H9 (cell line): ENCODE data around the gene MYO1E. TPM values are rescaled to one million over a fixed set of nuclear protein-coding genes. Genes with fewer than 3 reads are reported as not detected.

Experiments used
- DNase-seq: peaks from one replicate; pipeline ENCODE4 v3.0.0-alpha.2; 2017
- H2AFZ ChIP-seq: one replicate; pipeline ENCODE4 v1.6.1; 2013; ENCODE audit warnings: mild to moderate bottlenecking, low read length, control low read depth, moderate library complexity
- H2AK5ac ChIP-seq: 2 replicates; pipeline ENCODE4 v1.6.1; 2013; ENCODE audit warnings: low read length, control low read depth, mixed read lengths; ENCODE audit not compliant: insufficient read length
- H2BK120ac ChIP-seq: one replicate; pipeline ENCODE4 v1.6.1; 2013; ENCODE audit warnings: low read depth, mild to moderate bottlenecking, low read length, control low read depth, inconsistent platforms; ENCODE audit not compliant: poor library complexity, severe bottlenecking
- H2BK12ac ChIP-seq: 2 replicates; pipeline ENCODE4 v1.6.1; 2013; ENCODE audit warnings: low read length, control low read depth, mixed read lengths, low read depth; ENCODE audit not compliant: insufficient read length
- H2BK15ac ChIP-seq: 2 replicates; pipeline ENCODE4 v1.6.1; 2013; ENCODE audit warnings: low read depth, low read length, control low read depth
- H2BK20ac ChIP-seq: one replicate; pipeline ENCODE4 v1.6.1; 2013; ENCODE audit warnings: low read depth, mild to moderate bottlenecking, low read length, control low read depth, inconsistent platforms; ENCODE audit not compliant: poor library complexity, severe bottlenecking
- H2BK5ac ChIP-seq: 2 replicates; pipeline ENCODE4 v1.6.1; 2013; ENCODE audit warnings: low read length, control low read depth, mixed read lengths; ENCODE audit not compliant: insufficient read length
- H3K14ac ChIP-seq: 2 replicates; pipeline ENCODE4 v1.6.1; 2013; ENCODE audit warnings: low read length, control low read depth; ENCODE audit not compliant: insufficient read depth
- H3K18ac ChIP-seq: 2 replicates; pipeline ENCODE4 v1.6.1; 2013; ENCODE audit warnings: low read depth, mild to moderate bottlenecking, mixed read lengths, low read length, control low read depth; ENCODE audit not compliant: insufficient read length
- H3K23ac ChIP-seq: 2 replicates; pipeline ENCODE4 v1.6.1; 2013; ENCODE audit warnings: low read length, control low read depth, mixed read lengths, low read depth; ENCODE audit not compliant: insufficient read length
- H3K23me2 ChIP-seq: 2 replicates; pipeline ENCODE4 v1.6.1; 2013; ENCODE audit warnings: low read depth, mild to moderate bottlenecking, mixed read lengths, low read length, control low read depth; ENCODE audit not compliant: insufficient read length, poor library complexity, severe bottlenecking
- H3K27ac ChIP-seq: 2 replicates; pipeline ENCODE4 v1.5.1; 2013; ENCODE audit warnings: low read length, control low read depth, mixed read lengths, low read depth; ENCODE audit not compliant: insufficient read length
- H3K27me3 ChIP-seq: 2 replicates; pipeline ENCODE4 v1.6.1; 2013; ENCODE audit warnings: low read length, control low read depth, inconsistent platforms; ENCODE audit not compliant: insufficient read depth
- H3K4ac ChIP-seq: 2 replicates; pipeline ENCODE4 v1.6.1; 2013; ENCODE audit warnings: low read depth, mild to moderate bottlenecking, control low read depth, inconsistent platforms, low read length, moderate library complexity
- H3K4me1 ChIP-seq: 2 replicates; pipeline ENCODE4 v1.6.1; 2013; ENCODE audit warnings: low read length, control low read depth, inconsistent platforms; ENCODE audit not compliant: insufficient read depth
- H3K4me2 ChIP-seq: 2 replicates; pipeline ENCODE4 v1.6.1; 2013; ENCODE audit warnings: low read length, control low read depth, mixed read lengths; ENCODE audit not compliant: insufficient read length, insufficient read depth
- H3K56ac ChIP-seq: 2 replicates; pipeline ENCODE4 v1.6.1; 2013; ENCODE audit warnings: low read depth, mild to moderate bottlenecking, mixed read lengths, low read length, control low read depth; ENCODE audit not compliant: insufficient read length
- H3K79me1 ChIP-seq: 2 replicates; pipeline ENCODE4 v1.6.1; 2013; ENCODE audit warnings: low read depth, mild to moderate bottlenecking, moderate library complexity, low read length, control low read depth, inconsistent platforms; ENCODE audit not compliant: insufficient read depth, poor library complexity, severe bottlenecking
- H3K79me2 ChIP-seq: 2 replicates; pipeline ENCODE4 v1.6.1; 2013; ENCODE audit warnings: low read length, control low read depth, inconsistent platforms; ENCODE audit not compliant: insufficient read depth
- H3K9ac ChIP-seq: 2 replicates; pipeline ENCODE4 v1.6.1; 2013; ENCODE audit warnings: low read length, control low read depth, mixed read lengths; ENCODE audit not compliant: insufficient read length; ENCODE audit errors: extremely low read depth
- H3K9me3 ChIP-seq: one replicate; pipeline ENCODE4 v1.6.1; 2013; ENCODE audit warnings: low read depth, low read length, inconsistent platforms; ENCODE audit not compliant: control insufficient read depth
- H3T11ph ChIP-seq: one replicate; pipeline ENCODE4 v1.6.1; 2013; ENCODE audit warnings: mild to moderate bottlenecking, low read length, control low read depth, inconsistent platforms
- H4K20me1 ChIP-seq: one replicate; pipeline ENCODE4 v1.6.1; 2013; ENCODE audit not compliant: control insufficient read depth, insufficient read length, insufficient read depth
- H4K5ac ChIP-seq: 2 replicates; pipeline ENCODE4 v1.6.1; 2013; ENCODE audit warnings: low read depth, mild to moderate bottlenecking, mixed read lengths, low read length, control low read depth; ENCODE audit not compliant: insufficient read length
- H4K8ac ChIP-seq: replicated peaks from 2 replicates; pipeline ENCODE4 v1.6.1; 2013; ENCODE audit warnings: low read length, control low read depth, mixed read lengths, low read depth; ENCODE audit not compliant: insufficient read length
- H4K91ac ChIP-seq: 2 replicates; pipeline ENCODE4 v1.6.1; 2013; ENCODE audit warnings: low read depth, mild to moderate bottlenecking, moderate library complexity, mixed read lengths, low read length, control low read depth; ENCODE audit not compliant: insufficient read length
- H3K27ac Mint-ChIP-seq, 3 experiments: 2 replicates in 2 of 3; 3 replicates in 1 of 3; pipeline ENCODE4 v1.8.0; 2020 to 2021; ENCODE audit warnings: mixed read lengths in 3 of 3, mild to moderate bottlenecking in 1 of 3, moderate library complexity in 1 of 3
- H3K27me3 Mint-ChIP-seq: 2 replicates; pipeline ENCODE4 v1.8.0; 2021; ENCODE audit warnings: low read depth, mild to moderate bottlenecking, moderate library complexity, mixed read lengths
- H3K36me3 Mint-ChIP-seq, 3 experiments: 2 replicates in 2 of 3; 3 replicates in 1 of 3; pipeline ENCODE4 v1.8.0; 2020 to 2021; ENCODE audit warnings: low read depth in 3 of 3, mixed read lengths in 3 of 3; ENCODE audit not compliant: insufficient read depth in 1 of 3
- H3K4me1 Mint-ChIP-seq, 2 experiments: 2 replicates each; pipeline ENCODE4 v1.8.0; 2020; ENCODE audit warnings: mixed read lengths in 2 of 2
- H3K4me3 Mint-ChIP-seq, 2 experiments: 2 replicates in 1 of 2; 3 replicates in 1 of 2; pipeline ENCODE4 v1.8.0; 2020 to 2021; ENCODE audit warnings: mild to moderate bottlenecking in 2 of 2, mixed read lengths in 2 of 2, moderate library complexity in 1 of 2
- H3K9me3 Mint-ChIP-seq, 2 experiments: 2 replicates in 1 of 2; 3 replicates in 1 of 2; pipeline ENCODE4 v1.8.0; 2020; ENCODE audit warnings: mild to moderate bottlenecking in 2 of 2, mixed read lengths in 2 of 2, moderate library complexity in 1 of 2
- WGBS: extraction: QIAGEN DNeasy Blood & Tissue Kit; methylation state at CpG from one replicate; pipeline ENCODE4 v1.1.7; 2013; ENCODE audit warnings: missing lambda C conversion rate, low lambda C conversion rate, mixed read lengths; ENCODE audit not compliant: insufficient read length; ENCODE audit errors: extremely low coverage; 5-methylcytosine and 5-hydroxymethylcytosine counted together
- total RNA-seq: library from RNA; stranded (reverse); gene quantifications from 2 replicates; pipeline ENCODE4 v1.2.1, GENCODE V29; 2021
- TF ChIP-seq, protein P1 (sequence below): fragments of 200-600 bp; sonication (generic); conservative IDR thresholded peaks from 3 replicates; pipeline ENCODE4 v1.8.0; 2021; ENCODE audit warnings: antibody characterized with exemption, mild to moderate bottlenecking

Gene MYO1E
- total RNA-seq, 1 experiment from 2014 or later: 235 TPM

GRCh38 chr15:59173194-59173593 lies 199.5 kb downstream of the MYO1E start:
- Mint-ChIP-seq H3K4me1 (peaks cover 9% of the 10 kb centered on the region in 2 experiments; a peak in 3 of 4 replicates), H3K27me3 (no peaks in the 10 kb centered on the region), H3K4me3 (no peak overlapping the region), H3K36me3 (peaks cover 7 to 76% (median 41%) of the 10 kb centered on the region in 3 experiments; a peak in 6 of 7 replicates), H3K27ac (no peak overlapping the region), H3K9me3 (no peaks in the 10 kb centered on the region)
- H3K23me2 ChIP-seq: no peaks in the 10 kb centered on the region
- no peak overlapping the region for H3T11ph ChIP-seq
- no peak overlapping the region for H2AFZ ChIP-seq
- H4K5ac ChIP-seq: no peak overlapping the region
- no peak overlapping the region for H4K91ac ChIP-seq
- TF ChIP-seq, protein P1, sequence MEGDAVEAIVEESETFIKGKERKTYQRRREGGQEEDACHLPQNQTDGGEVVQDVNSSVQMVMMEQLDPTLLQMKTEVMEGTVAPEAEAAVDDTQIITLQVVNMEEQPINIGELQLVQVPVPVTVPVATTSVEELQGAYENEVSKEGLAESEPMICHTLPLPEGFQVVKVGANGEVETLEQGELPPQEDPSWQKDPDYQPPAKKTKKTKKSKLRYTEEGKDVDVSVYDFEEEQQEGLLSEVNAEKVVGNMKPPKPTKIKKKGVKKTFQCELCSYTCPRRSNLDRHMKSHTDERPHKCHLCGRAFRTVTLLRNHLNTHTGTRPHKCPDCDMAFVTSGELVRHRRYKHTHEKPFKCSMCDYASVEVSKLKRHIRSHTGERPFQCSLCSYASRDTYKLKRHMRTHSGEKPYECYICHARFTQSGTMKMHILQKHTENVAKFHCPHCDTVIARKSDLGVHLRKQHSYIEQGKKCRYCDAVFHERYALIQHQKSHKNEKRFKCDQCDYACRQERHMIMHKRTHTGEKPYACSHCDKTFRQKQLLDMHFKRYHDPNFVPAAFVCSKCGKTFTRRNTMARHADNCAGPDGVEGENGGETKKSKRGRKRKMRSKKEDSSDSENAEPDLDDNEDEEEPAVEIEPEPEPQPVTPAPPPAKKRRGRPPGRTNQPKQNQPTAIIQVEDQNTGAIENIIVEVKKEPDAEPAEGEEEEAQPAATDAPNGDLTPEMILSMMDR: no peak
- no peak overlapping the region for H2BK15ac ChIP-seq
- H3K79me1 ChIP-seq: no peaks in the 10 kb centered on the region
- no peak overlapping the region for H3K4ac ChIP-seq
- no peak overlapping the region for H3K14ac ChIP-seq
- WGBS: no CpG with 5 or more reads among the region's 5 CpGs
- H3K27me3 ChIP-seq: no peaks in the 10 kb centered on the region
- H3K18ac ChIP-seq: no peak overlapping the region
- no peak overlapping the region for H2BK5ac ChIP-seq
- no peak for DNase-seq
- no peak overlapping the region for H2BK120ac ChIP-seq
- no peak overlapping the region for H4K8ac ChIP-seq
- H3K23ac ChIP-seq: no peak overlapping the region
- 0 out of 2 replicates have a peak, but pooled peaks cover 2% of the 10 kb centered on the region for H3K4me1 ChIP-seq
- H2AK5ac ChIP-seq: no peak overlapping the region
- H4K20me1 ChIP-seq: no peaks in the 10 kb centered on the region
- H3K4me2 ChIP-seq: no peak overlapping the region
- no peak overlapping the region for H2BK20ac ChIP-seq
- H3K9me3 ChIP-seq: no peaks in the 10 kb centered on the region
- no peaks in the 10 kb centered on the region for H3K79me2 ChIP-seq
- H3K9ac ChIP-seq: no peak overlapping the region
- no peak overlapping the region for H2BK12ac ChIP-seq
- H3K56ac ChIP-seq: no peak overlapping the region
- no peak overlapping the region for H3K27ac ChIP-seq
